WTC11 (cell line): ENCODE results near the gene SCGB1C1. TPM values are rescaled to one million over a fixed set of nuclear protein-coding genes. Genes with fewer than 3 reads are reported as not detected.

Experiments used
- ATAC-seq: fragments of 200-7000 bp; cut with Tn5 transposase; 2 replicates; pipeline ENCODE4 v1.10.0; 2021; ENCODE audit warnings: mild to moderate bottlenecking, moderate library complexity
- CTCF ChIA-PET: fragments of 300-600 bp; sonication (Branson Sonifier 250); formaldehyde crosslinking; loops from one replicate; lab custom pipeline; 2021; ENCODE audit warnings: antibody characterized with exemption; lab: Charles Lee
- POLR2A ChIA-PET: fragments of 350-600 bp; sonication (Branson Sonifier 250); formaldehyde crosslinking; loops from one replicate; lab custom pipeline; 2021; ENCODE audit warnings: antibody characterized with exemption; lab: Charles Lee
- DNase-seq: peaks from one replicate; pipeline ENCODE4 v3.0.0; 2021; ENCODE audit warnings: low spot score
- H3K27ac Mint-ChIP-seq: 2 replicates; pipeline ENCODE4 v1.8.0; 2021; ENCODE audit warnings: mixed read lengths
- H3K27me3 Mint-ChIP-seq: 2 replicates; pipeline ENCODE4 v1.8.0; 2021; ENCODE audit warnings: low read depth, mild to moderate bottlenecking, moderate library complexity, mixed read lengths
- H3K36me3 Mint-ChIP-seq: 2 replicates; pipeline ENCODE4 v1.8.0; 2021; ENCODE audit warnings: mixed read lengths
- H3K4me1 Mint-ChIP-seq: 2 replicates; pipeline ENCODE4 v1.8.0; 2022; ENCODE audit warnings: mixed read lengths
- H3K4me3 Mint-ChIP-seq: 2 replicates; pipeline ENCODE4 v1.8.0; 2021; ENCODE audit warnings: mild to moderate bottlenecking, moderate library complexity, mixed read lengths
- H3K9me3 Mint-ChIP-seq: 2 replicates; pipeline ENCODE4 v1.8.0; 2021; ENCODE audit warnings: mixed read lengths
- AFF4 ChIP-seq: sonication (generic); formaldehyde crosslinking; IDR thresholded peaks from 2 replicates; pipeline ENCODE4 v1.8.1; 2023; ENCODE audit warnings: mild to moderate bottlenecking, missing genetic modification reagents, borderline replicate concordance
- ATF3 ChIP-seq: sonication (generic); formaldehyde crosslinking; conservative IDR thresholded peaks from 2 replicates; pipeline ENCODE4 v1.8.1; 2022; ENCODE audit warnings: mild to moderate bottlenecking, missing genetic modification reagents
- CTCF ChIP-seq: fragments of 200-600 bp; IDR thresholded peaks from 2 replicates; pipeline ENCODE4 v1.8.0; 2022; ENCODE audit warnings: antibody characterized with exemption
- ESRRA ChIP-seq: sonication (generic); formaldehyde crosslinking; IDR thresholded peaks from 2 replicates; pipeline ENCODE4 v1.8.1; 2022; ENCODE audit warnings: mild to moderate bottlenecking, missing genetic modification reagents, borderline replicate concordance
- ETV6 ChIP-seq: sonication (generic); formaldehyde crosslinking; IDR thresholded peaks from 2 replicates; pipeline ENCODE4 v1.8.1; 2022; ENCODE audit warnings: mild to moderate bottlenecking, missing genetic modification reagents
- FOXJ3 ChIP-seq: sonication (generic); formaldehyde crosslinking; IDR thresholded peaks from 2 replicates; pipeline ENCODE4 v1.9.0; 2021; ENCODE audit warnings: missing genetic modification reagents, mild to moderate bottlenecking, borderline replicate concordance
- FOXP1 ChIP-seq: sonication (generic); formaldehyde crosslinking; IDR thresholded peaks from 2 replicates; pipeline ENCODE4 v1.8.0; 2022; ENCODE audit warnings: missing genetic modification reagents, mild to moderate bottlenecking, moderate library complexity, borderline replicate concordance
- FOXP4 ChIP-seq: sonication (generic); formaldehyde crosslinking; IDR thresholded peaks from 2 replicates; pipeline ENCODE4 v1.8.0; 2022; ENCODE audit warnings: mild to moderate bottlenecking, missing genetic modification reagents
- JAZF1 ChIP-seq: fragments of 250-450 bp; sonication (Bioruptor Pico); IDR thresholded peaks from 2 replicates; pipeline ENCODE4 v1.9.0; 2021; ENCODE audit warnings: moderate library complexity, mild to moderate bottlenecking, inconsistent platforms
- KAT7 ChIP-seq: sonication (generic); formaldehyde crosslinking; IDR thresholded peaks from 2 replicates; pipeline ENCODE4 v1.8.1; 2023; ENCODE audit warnings: missing genetic modification reagents, mild to moderate bottlenecking, borderline replicate concordance
- MAX ChIP-seq: sonication (generic); formaldehyde crosslinking; IDR thresholded peaks from 2 replicates; pipeline ENCODE4 v1.8.0; 2022; ENCODE audit warnings: mild to moderate bottlenecking, missing genetic modification reagents
- MXD4 ChIP-seq: fragments of 250-450 bp; sonication (Bioruptor Pico); IDR thresholded peaks from 2 replicates; pipeline ENCODE4 v1.8.0; 2021; ENCODE audit warnings: mild to moderate bottlenecking, moderate library complexity, borderline replicate concordance
- NFYB ChIP-seq: sonication (generic); formaldehyde crosslinking; conservative IDR thresholded peaks from 2 replicates; pipeline ENCODE4 v1.8.0; 2022; ENCODE audit warnings: low read depth, missing genetic modification reagents
- NR1H2 ChIP-seq: sonication (generic); formaldehyde crosslinking; IDR thresholded peaks from 2 replicates; pipeline ENCODE4 v1.9.0; 2021; ENCODE audit warnings: mild to moderate bottlenecking, moderate library complexity, missing genetic modification reagents
- NR3C1 ChIP-seq: sonication (generic); formaldehyde crosslinking; conservative IDR thresholded peaks from 2 replicates; pipeline ENCODE4 v1.8.1; 2023; ENCODE audit warnings: low read depth, mild to moderate bottlenecking, missing genetic modification reagents
- PREB ChIP-seq: sonication (generic); formaldehyde crosslinking; IDR thresholded peaks from 2 replicates; pipeline ENCODE4 v1.8.1; 2022; ENCODE audit warnings: mild to moderate bottlenecking, missing genetic modification reagents, moderate library complexity, borderline replicate concordance
- PRRX2 ChIP-seq: fragments of 250-450 bp; sonication (Bioruptor Pico); IDR thresholded peaks from 2 replicates; pipeline ENCODE4 v1.8.0; 2021; ENCODE audit warnings: mild to moderate bottlenecking
- TEAD1 ChIP-seq: sonication (generic); formaldehyde crosslinking; IDR thresholded peaks from 2 replicates; pipeline ENCODE4 v1.8.0; 2022; ENCODE audit warnings: mild to moderate bottlenecking, missing genetic modification reagents
- USF1 ChIP-seq: sonication (generic); formaldehyde crosslinking; IDR thresholded peaks from 2 replicates; pipeline ENCODE4 v1.8.0; 2022; ENCODE audit warnings: mild to moderate bottlenecking, missing genetic modification reagents
- USF2 ChIP-seq: sonication (generic); formaldehyde crosslinking; IDR thresholded peaks from 2 replicates; pipeline ENCODE4 v1.8.1; 2023; ENCODE audit warnings: mild to moderate bottlenecking, missing genetic modification reagents, moderate library complexity
- ZBTB21 ChIP-seq: sonication (generic); formaldehyde crosslinking; IDR thresholded peaks from 2 replicates; pipeline ENCODE4 v1.8.1; 2023; ENCODE audit warnings: mild to moderate bottlenecking, missing genetic modification reagents, borderline replicate concordance
- ZNF263 ChIP-seq: sonication (generic); formaldehyde crosslinking; IDR thresholded peaks from 2 replicates; pipeline ENCODE4 v1.8.1; 2022; ENCODE audit warnings: low read depth, mild to moderate bottlenecking, moderate library complexity, missing genetic modification reagents
- ZNF396 ChIP-seq: fragments of 250-450 bp; sonication (Bioruptor Pico); IDR thresholded peaks from 2 replicates; pipeline ENCODE4 v1.8.0; 2021; ENCODE audit warnings: mild to moderate bottlenecking, moderate library complexity, borderline replicate concordance
- ZNF671 ChIP-seq: fragments of 250-450 bp; sonication (Bioruptor Pico); IDR thresholded peaks from 2 replicates; pipeline ENCODE4 v1.8.0; 2021; ENCODE audit warnings: mild to moderate bottlenecking
- total RNA-seq: library from RNA; stranded (reverse); gene quantifications from 3 replicates; pipeline ENCODE4 v1.2.3, GENCODE V29; 2021

The SCGB1C1 gene
- total RNA-seq, 1 experiment from 2014 or later = not detected

GRCh38 chr11:207208-207862 is 14.5 kb downstream of the SCGB1C1 start, which contains the start of the genes BET1L and RIC8A:
TSS of gene BET1L (minus strand) at chr11:207399. CDS start at chr11:207321, 78 bp downstream.
TSS of gene RIC8A (plus strand) at chr11:207708. CDS start at chr11:208855, 1,147 bp downstream.
- H3K9me3 Mint-ChIP-seq = no peaks in the 10 kb centered on the region
- H3K27me3 Mint-ChIP-seq = no peaks in the 10 kb centered on the region
- CTCF ChIA-PET = interaction anchor here (0.6 to 2.2 kb wide), 9 partner anchors 43 to 369 kb away, joined by 3 to 23 read pairs (median 4); partner anchors contain the start of gene PHRF1
- DNase-seq (peak; percentile 93), ATAC-seq (peak; percentile 84)
- peak within 1 kb of the TSS; percentile 97 for H3K4me3 Mint-ChIP-seq
- POLR2A ChIA-PET = interaction anchor here (0.6 to 1.0 kb wide), 3 partner anchors 43 to 200 kb away, joined by 3 to 6 read pairs (median 3); no protein-coding TSS in a partner anchor
- peaks cover 8% of the 10 kb centered on the region; the same call in 1 of the 2 replicates for H3K4me1 Mint-ChIP-seq
- peaks cover 31% of the 10 kb centered on the region for H3K36me3 Mint-ChIP-seq
- H3K27ac Mint-ChIP-seq = peak within 1 kb of the TSS; percentile 98
- TF ChIP-seq FOXP4 (CRISPR knock-in tag) (peak; percentile 64; the same call in 1 of the 2 replicates), ESRRA (CRISPR knock-in tag) (no peak), ZBTB21 (no peak), PRRX2 (CRISPR knock-in tag) (no peak), ZNF671 (CRISPR knock-in tag) (no peak), KAT7 (no peak; the same call in 1 of the 2 replicates), FOXJ3 (CRISPR knock-in tag) (no peak), NR3C1 (CRISPR knock-in tag) (no peak), TEAD1 (CRISPR knock-in tag) (0 out of 2 replicates have a peak, but pooled peaks have one; percentile 35), NFYB (CRISPR knock-in tag) (no peak), CTCF (no peak), ATF3 (CRISPR knock-in tag) (no peak), ETV6 (CRISPR knock-in tag) (peak; percentile 87), ZNF263 (CRISPR knock-in tag) (no peak), USF2 (CRISPR knock-in tag) (0 out of 2 replicates have a peak, but pooled peaks have one; percentile 16), FOXP1 (peak; percentile 45; the same call in 1 of the 2 replicates), ZNF396 (CRISPR knock-in tag) (no peak), JAZF1 (no peak), MXD4 (CRISPR knock-in tag) (no peak), AFF4 (CRISPR knock-in tag) (no peak), USF1 (no peak), PREB (CRISPR knock-in tag) (no peak), NR1H2 (CRISPR knock-in tag) (no peak), MAX (CRISPR knock-in tag) (peak; percentile 83)
